EL (cell line): Measurements from ENCODE around the gene CRTAC1.

ENCODE experiments used
- DNase-seq: peaks from one replicate; pipeline ENCODE4 v3.0.0-alpha.2; 2016

The CRTAC1 gene, protein sequence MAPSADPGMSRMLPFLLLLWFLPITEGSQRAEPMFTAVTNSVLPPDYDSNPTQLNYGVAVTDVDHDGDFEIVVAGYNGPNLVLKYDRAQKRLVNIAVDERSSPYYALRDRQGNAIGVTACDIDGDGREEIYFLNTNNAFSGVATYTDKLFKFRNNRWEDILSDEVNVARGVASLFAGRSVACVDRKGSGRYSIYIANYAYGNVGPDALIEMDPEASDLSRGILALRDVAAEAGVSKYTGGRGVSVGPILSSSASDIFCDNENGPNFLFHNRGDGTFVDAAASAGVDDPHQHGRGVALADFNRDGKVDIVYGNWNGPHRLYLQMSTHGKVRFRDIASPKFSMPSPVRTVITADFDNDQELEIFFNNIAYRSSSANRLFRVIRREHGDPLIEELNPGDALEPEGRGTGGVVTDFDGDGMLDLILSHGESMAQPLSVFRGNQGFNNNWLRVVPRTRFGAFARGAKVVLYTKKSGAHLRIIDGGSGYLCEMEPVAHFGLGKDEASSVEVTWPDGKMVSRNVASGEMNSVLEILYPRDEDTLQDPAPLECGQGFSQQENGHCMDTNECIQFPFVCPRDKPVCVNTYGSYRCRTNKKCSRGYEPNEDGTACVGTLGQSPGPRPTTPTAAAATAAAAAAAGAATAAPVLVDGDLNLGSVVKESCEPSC

DNA sequence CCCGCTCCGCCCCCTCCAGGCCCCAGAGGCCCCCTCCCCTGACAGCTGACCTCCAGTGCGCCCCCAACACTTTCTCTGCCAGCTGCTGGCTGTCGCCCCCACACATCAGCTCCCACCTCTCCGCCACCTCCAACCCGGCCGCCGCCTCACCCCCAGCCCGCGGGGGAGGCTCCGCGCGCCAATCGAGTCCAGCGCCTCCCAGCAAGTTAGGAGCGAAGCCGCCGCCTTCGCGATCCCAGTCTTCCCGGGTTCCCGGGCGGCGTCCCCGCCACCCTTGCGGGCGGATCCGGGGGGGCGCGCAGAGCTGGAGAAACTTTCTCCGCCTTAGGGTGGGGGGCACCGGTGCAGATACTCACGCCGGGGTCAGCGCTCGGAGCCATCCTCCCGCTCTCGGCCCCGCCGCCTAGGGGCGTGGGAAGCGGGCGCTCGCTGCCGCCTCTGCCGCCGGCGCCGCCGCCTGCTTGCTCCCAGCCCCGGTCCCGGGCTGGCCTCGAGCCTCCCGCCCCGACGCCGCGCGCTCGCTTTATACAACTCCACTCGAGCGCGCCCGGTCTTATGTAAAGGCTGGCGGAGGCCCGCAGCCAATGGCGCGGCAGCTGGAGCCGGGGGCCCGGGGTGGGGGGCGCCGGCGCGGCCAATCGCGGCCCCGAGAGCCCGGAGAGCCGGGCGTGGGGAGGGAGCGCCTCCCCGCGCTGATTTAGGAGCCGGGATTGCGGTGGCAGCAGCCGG lies at the start of gene CRTAC1:
Gene CRTAC1, minus strand, starts transcription at position 529 of the 729 bp plus-strand sequence. Its CDS starts 149 bp downstream, at position 380.
- DNase-seq: no peak

DNA sequence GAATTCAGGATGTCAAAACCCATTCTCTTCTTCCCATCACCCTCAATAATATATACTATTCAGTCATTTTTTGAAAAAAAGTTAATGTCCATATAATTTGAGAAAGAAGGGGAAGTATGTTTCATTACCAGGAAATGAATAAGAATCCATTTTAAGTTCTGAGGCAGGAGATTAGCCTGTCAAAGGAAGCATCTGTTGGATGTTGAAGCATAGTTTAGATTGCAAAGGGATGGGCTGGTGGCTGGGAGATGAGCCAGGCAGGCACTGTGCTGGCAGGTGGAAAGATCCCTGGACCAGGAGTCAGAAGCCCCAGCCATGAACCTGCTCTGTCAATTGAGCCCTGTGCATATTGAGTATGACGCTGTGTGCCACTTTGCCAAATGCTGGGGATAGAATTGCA lies 48.4 kb upstream of the CRTAC1 start:
- no peak for DNase-seq

GRCh38 chr10:98077223-98077622 lies 46.8 kb upstream of the CRTAC1 start:
- DNase-seq: no peak

DNA sequence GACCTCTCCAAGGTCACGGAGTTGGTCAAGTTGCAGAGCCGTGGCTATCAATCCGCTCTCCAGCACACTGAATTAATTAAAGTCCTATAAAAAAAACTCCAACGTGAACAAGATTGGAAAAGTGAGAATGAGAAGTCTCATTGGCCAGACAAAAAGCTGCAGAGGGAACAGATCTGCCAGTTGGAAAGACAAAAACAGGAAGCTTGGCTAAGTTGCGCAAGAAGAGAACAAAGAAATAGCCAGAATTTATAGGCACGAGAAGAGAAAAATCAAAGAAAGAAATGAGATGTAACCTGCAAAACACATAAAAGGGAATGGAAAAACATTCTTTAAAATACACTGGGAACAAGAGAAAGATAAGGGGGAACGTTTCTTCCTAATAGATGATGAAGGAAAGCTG lies 45.7 kb upstream of the CRTAC1 start:
- DNase-seq: no peak

DNA sequence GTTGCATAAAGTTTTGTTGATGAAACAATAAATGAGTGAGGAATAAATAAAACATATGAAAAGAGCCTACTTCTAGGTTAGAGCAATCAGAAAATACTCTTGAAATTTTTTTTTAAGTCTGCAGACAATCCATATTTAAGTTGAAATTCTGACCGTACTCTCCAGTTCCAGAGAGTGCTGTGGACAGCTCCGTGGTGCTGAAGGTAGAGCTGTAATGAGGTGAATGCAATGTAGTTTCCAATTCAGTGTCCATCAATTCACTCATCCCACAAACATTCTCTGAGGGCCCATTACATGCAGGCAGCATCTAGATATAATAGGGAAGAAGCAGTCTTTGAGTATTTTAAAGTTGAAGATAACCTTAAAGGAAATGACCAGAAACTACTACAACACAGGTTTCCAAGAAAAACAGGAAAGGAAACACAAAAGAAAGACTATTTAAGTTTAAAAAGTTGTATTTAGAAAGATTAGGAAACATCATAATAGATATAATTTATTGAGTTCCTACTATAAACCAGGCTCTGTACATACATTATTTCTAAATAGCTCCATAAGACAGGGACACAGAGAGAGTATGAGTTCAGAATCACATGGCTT lies 44.0 kb upstream of the CRTAC1 start:
- no peak for DNase-seq

DNA sequence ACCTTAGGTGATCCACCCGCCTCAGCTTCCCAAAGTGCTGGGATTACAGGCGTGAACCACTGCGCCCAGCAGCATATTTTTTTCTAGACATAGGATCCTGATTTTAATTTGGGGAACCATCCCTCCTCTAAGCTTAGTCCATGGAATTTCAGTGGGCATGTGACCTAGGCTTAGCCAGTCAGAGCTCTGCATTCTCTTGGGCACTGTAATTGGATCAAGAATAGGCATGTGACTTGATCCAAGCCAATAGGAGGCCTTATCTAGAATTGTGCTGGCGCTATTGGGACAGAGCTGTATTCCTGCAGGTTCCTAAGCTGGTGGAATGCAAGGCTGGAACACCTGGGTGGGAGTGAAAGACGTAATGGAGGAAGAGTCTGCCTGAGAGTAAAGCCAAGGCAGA lies 36.7 kb upstream of the CRTAC1 start:
- DNase-seq: no peak

DNA sequence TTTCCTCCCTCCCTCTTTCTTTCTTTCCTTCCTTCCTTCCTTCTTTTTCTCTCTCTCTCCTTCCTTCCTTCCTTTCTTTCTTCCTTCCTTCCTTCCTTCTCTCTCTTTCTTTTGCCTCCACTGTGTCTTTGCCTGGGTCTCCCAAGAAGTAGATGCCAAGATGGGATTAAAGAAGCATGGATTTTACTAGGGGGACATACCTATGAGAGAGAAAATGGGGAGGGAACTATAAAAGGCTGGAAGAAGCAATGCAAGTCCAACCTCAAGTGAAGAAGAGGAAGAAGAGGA lies 33.3 kb upstream of the CRTAC1 start:
- DNase-seq: no peak

- DNase-seq: no peak
Observed at GRCh38 chr10:98062424-98062823, 32.0 kb upstream of the CRTAC1 start.

- no peak for DNase-seq
Observed at GRCh38 chr10:98060079-98060478, 29.7 kb upstream of the CRTAC1 start.

DNA sequence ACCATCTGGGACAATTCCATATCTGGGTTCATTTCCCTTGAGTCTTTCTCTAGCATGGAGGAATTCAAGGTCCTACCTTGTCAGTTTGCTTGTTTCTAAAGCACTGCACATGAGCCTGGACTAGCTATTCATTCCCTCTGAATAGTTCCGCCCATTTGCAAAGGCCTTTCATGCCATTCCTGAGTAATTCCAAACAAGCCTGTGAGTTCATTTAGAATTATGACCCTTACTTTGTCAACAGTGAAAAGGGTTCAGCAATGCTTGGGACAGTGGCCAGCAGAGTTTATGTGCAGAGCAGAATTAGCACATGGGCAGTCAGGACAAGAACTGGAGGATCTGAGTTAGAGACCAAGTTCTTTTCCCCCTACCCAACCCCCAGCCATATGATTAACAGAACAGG lies 27.9 kb upstream of the CRTAC1 start:
- no peak for DNase-seq

GRCh38 chr10:98055841-98056516 lies 25.6 kb upstream of the CRTAC1 start:
- DNase-seq: no peak

DNA sequence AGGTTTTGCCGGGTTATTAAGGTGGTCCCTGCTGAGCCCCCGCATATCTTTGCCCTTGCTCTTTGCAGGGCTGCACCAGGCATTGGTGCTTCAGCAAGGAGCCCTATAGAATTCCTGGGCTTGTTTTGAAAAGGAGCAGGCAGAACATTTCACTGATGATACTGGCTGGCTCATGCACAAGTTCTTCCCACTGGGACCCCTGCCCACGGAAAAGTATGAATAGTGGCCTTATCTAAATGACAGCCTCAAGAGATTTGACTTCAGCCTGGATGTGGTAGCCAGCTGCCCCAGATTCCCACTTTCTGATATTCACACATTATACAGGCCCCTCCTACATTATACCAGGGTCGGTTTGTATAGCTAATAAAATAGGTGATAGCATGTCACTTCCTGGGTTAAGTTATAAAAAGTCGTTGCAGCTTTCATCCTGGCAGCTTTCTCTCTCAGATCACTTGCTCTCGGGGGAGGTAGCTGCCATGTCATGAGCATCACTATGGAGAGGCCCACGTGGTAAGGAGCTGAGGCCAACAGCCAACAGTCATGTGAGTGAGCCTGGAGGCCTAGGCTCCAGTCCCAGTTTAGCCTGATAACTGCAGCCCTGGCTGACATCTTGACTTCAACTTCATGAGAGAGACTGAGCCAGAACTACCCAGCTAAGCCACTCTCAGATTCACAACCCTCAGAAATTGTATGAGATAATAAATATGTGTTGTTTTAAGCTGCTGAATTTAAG lies 16.8 kb upstream of the CRTAC1 start:
- no peak for DNase-seq

DNA sequence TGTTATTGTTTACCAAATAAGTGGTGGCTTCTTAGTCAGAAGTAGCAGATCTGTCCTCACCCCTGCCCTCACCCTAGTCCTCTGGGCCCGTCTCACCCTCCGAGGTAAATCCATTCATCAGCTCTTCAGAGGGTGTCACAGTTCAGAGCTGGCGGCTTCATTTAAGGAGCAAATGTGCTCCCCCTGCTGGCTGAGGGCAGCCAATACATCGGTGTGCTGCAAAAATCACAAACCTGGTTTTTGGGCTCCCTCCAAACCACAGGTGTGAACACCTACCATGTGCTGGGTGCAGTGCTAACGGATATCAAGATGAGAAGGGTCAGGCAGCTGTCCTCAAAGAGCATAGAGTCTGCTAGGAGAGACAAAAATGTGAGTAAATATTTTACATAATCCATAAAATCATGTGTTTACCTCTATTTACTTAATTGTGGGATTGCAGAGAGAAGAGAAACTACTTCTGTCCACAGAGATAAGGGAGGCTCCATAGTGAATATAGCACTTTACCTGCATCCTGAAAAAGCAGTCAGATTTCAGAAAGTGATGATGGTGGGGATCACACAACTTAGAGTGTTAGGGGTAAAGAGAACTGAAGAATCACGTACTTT lies 15.5 kb upstream of the CRTAC1 start:
- peak; percentile 41 for DNase-seq

DNA sequence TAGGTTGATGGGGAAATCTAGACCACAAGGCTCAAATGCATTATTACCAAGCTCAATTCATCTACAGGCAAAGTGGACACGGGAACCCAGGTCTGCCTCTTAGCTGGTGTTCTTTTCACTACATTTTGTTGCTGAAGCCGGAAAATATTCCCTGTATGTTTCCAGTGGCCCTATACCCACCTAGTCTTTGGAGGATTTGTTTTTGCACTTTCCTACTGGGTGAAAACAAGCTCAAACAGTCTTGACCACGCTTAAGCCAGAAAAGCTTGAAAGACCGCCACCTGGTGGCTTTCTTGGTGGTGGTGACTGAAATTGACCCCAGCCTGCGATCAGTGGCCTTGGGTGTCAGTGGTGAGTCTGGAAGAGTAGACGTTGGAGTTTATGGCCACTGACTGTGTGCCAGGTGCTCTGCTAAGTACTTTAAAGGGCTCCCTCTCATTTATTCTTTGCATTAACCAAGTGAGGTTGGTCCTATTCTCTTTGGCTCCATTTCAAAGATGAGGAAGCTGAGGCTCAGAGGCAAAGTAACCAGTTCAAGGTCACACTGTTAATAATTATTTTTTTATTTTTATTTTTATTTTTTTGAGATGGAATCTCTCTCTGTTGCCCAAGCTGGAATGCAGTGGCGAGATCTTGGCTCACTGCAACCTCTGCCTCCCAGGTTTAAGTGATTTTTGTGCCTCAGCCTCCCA lies 11.1 kb upstream of the CRTAC1 start:
- peak; percentile 53 for DNase-seq

- DNase-seq: no peak
Observed at GRCh38 chr10:98039690-98040381, 9.4 kb upstream of the CRTAC1 start.

- DNase-seq: no peak
Observed at GRCh38 chr10:98038288-98038687, 7.9 kb upstream of the CRTAC1 start.

DNA sequence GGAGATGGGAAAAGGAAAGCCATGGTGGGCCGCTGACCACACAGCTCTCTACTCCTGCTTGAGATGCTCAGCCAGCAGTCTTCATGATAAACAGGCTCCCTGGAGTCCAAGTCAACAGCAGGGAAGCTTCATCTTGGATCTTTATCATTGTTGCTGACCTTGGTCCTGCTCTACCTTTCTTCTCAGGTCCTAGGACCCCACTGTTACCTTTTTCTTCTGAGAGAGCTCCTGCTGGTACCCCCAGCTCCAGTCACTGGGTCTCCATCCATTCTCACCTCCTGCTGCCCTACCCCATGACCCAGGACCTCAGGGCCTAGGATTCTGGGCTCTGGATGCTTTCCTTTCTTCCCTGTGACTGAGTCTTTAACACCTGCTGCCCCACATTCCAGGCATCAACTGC lies 5.2 kb upstream of the CRTAC1 start:
- no peak for DNase-seq

DNA sequence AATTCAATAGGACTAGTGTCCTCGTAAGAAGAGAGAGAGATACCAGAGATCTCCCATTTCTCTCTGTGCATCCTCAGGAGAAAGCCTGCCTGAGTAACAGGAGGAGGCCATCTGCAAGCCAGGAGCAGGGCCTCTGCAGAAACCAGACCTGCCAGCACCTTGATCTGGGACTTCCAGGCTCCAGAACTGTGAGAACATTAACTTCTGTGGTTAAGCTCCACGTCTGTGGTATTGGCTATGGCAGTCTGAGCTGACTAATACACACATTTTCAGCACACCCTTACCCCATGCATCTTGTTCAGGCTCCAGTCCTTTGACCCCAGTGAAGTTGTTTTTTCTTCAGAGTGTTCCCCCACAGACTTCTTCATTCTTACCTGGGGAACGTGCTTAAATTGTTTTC lies 3.1 kb upstream of the CRTAC1 start:
- no peak for DNase-seq

- DNase-seq: no peak
Observed at GRCh38 chr10:98031440-98031839, 1.0 kb upstream of the CRTAC1 start.

DNA sequence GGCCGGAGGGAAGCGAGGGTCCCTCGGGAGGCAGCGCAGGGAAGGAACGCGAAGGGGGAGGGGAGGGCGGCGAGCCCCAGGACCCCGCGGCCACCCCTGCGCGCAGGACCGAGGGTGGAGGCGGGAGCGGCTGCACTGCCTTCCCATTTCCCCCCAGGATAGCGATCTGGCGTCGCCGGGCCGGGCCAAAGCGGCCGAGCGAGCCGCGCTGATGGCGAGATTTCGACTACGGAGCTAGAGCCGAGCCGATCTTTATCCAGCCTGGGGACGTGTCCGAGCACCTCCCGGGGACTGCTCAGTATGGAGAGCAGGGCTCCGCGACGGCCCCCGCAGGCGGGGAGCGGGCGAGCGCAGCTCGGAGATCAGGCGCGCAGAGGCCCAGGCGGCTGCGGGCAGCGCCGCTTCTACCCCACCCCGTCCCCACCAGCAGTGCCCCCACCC lies 590 bp upstream of the CRTAC1 start:
- no peak for DNase-seq
